Loucy (cell line): Measurements from ENCODE around the gene SEC14L1.

Experiments
- CTCF ChIP-seq: fragments of 200-600 bp; sonication (generic); conservative IDR thresholded peaks from 2 replicates; pipeline ENCODE4 v1.5.1; 2014; ENCODE audit warnings: mild to moderate bottlenecking, antibody characterized with exemption, low read length
- EZH2phosphoT487 ChIP-seq: fragments of 200-600 bp; IDR thresholded peaks from 2 replicates; pipeline ENCODE4 v1.6.1; 2018; ENCODE audit warnings: antibody characterized with exemption, mild to moderate bottlenecking, moderate library complexity, borderline replicate concordance

DNA sequence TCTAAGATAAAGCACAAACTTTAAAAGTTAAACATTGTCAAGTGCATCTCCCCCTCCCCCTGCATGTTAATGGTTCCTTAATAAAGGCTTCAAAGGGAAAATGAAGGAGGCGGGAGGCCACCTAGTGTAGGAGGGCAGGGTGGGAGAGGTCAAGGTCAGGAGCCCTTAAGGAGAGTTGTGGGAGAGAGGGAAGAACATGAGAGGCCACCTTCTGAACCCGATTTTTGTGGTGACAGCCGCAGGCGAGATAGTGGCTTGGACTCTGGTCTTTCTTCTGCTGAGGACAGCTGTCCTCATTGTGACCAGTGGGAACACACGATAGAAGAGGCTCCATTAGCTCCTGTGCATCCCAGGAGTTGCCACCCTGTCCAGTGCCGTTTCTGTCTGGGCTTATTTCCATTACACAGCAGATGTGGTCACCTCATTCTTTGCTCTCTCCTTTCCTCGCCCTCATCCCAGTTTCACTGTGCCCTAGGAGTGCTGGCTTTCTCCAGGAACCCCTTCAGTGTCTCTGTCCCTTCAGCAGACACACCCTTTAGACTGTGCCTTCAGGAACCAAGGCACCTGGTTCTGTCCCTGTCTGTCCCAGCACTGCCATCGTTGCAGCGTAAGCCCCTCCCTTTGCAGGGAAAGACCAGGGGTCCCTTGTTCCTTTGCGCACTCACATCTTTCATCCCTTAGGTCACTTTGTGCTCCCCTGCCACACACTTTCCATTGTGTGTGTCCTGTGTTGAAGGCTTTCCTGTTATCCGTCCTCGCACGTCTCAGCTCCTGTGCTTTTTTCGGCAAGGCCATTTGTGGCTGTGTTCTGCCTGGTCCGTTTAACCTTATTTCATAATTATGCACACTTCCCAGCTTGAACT is 7.5 kb downstream of the SEC14L1 start:
- no peak for TF ChIP-seq CTCF
- TF ChIP-seq EZH2phosphoT487: no peak
